ENCODE data around the gene TEX12. TPM values are rescaled to one million over a fixed set of nuclear protein-coding genes. Genes with fewer than 3 reads are reported as not detected.

Gene TEX12
- total RNA-seq, 1 donor, result not detected

- no peak overlapping the region for H2AFZ ChIP-seq (ENCODE audit: low read length)
- no peaks in the 10 kb centered on the region for H3K79me2 ChIP-seq (ENCODE audit: insufficient read depth, low read length)
- no peak for DNase-seq (ENCODE audit: insufficient read length, low spot score, missing footprints)
- H4K20me1 ChIP-seq (ENCODE audit: insufficient read depth, low read length), result no peaks in the 10 kb centered on the region
- no peak for TF ChIP-seq CTCF (IDR thresholded peaks at IDR 0.05; ENCODE audit: extremely low read depth, low read depth, low read length)
- H3K4me1 ChIP-seq (ENCODE audit: insufficient read depth, low read length), result no peaks in the 10 kb centered on the region
- no peaks in the 10 kb centered on the region for H3K36me3 ChIP-seq (ENCODE audit: insufficient read depth, low read length)
- no peak overlapping the region for H3K4me2 ChIP-seq (ENCODE audit: insufficient read depth, low read length)
- H3K9me3 ChIP-seq (ENCODE audit: low read depth, low read length), result no peaks in the 10 kb centered on the region
- no peak overlapping the region for H3K4me3 ChIP-seq (ENCODE audit: insufficient read depth, low read length)
- H3K27me3 ChIP-seq (ENCODE audit: insufficient read depth, low read length), result no peaks in the 10 kb centered on the region
- H3K27ac ChIP-seq (ENCODE audit: low read depth, low read length), result no peak overlapping the region
Measured at GRCh38 chr11:112210890-112211289, 43.7 kb downstream of the TEX12 start.

GRCh38 chr11:112211536-112211935 lies 44.4 kb downstream of the TEX12 start:
- H3K4me1 ChIP-seq (ENCODE audit: insufficient read depth, low read length), result no peaks in the 10 kb centered on the region
- no peak for DNase-seq (ENCODE audit: insufficient read length, low spot score, missing footprints)
- no peaks in the 10 kb centered on the region for H3K9me3 ChIP-seq (ENCODE audit: low read depth, low read length)
- no peak overlapping the region for H2AFZ ChIP-seq (ENCODE audit: low read length)
- TF ChIP-seq CTCF (IDR thresholded peaks at IDR 0.05; ENCODE audit: extremely low read depth, low read depth, low read length), result no peak
- no peaks in the 10 kb centered on the region for H4K20me1 ChIP-seq (ENCODE audit: insufficient read depth, low read length)
- no peak overlapping the region for H3K27ac ChIP-seq (ENCODE audit: low read depth, low read length)
- no peaks in the 10 kb centered on the region for H3K27me3 ChIP-seq (ENCODE audit: insufficient read depth, low read length)
- no peaks in the 10 kb centered on the region for H3K36me3 ChIP-seq (ENCODE audit: insufficient read depth, low read length)
- no peak overlapping the region for H3K4me2 ChIP-seq (ENCODE audit: insufficient read depth, low read length)
- no peak overlapping the region for H3K4me3 ChIP-seq (ENCODE audit: insufficient read depth, low read length)
- no peaks in the 10 kb centered on the region for H3K79me2 ChIP-seq (ENCODE audit: insufficient read depth, low read length)

- H4K20me1 ChIP-seq (ENCODE audit: insufficient read depth, low read length), result no peaks in the 10 kb centered on the region
- no peaks in the 10 kb centered on the region for H3K27me3 ChIP-seq (ENCODE audit: insufficient read depth, low read length)
- H2AFZ ChIP-seq (ENCODE audit: low read length), result no peak overlapping the region
- H3K9me3 ChIP-seq (ENCODE audit: low read depth, low read length), result no peaks in the 10 kb centered on the region
- H3K36me3 ChIP-seq (ENCODE audit: insufficient read depth, low read length), result no peaks in the 10 kb centered on the region
- no peak for TF ChIP-seq CTCF (IDR thresholded peaks at IDR 0.05; ENCODE audit: extremely low read depth, low read depth, low read length)
- DNase-seq (ENCODE audit: insufficient read length, low spot score, missing footprints), result no peak
- H3K4me3 ChIP-seq (ENCODE audit: insufficient read depth, low read length), result no peak overlapping the region
- H3K27ac ChIP-seq (ENCODE audit: low read depth, low read length), result no peak overlapping the region
- no peaks in the 10 kb centered on the region for H3K4me1 ChIP-seq (ENCODE audit: insufficient read depth, low read length)
- H3K4me2 ChIP-seq (ENCODE audit: insufficient read depth, low read length), result no peak overlapping the region
- H3K79me2 ChIP-seq (ENCODE audit: insufficient read depth, low read length), result no peaks in the 10 kb centered on the region
Measured at GRCh38 chr11:112212290-112212689, 45.1 kb downstream of the TEX12 start.

- Histone ChIP-seq H3K4me3 (ENCODE audit: insufficient read depth, low read length) (no peak overlapping the region), H3K27me3 (ENCODE audit: insufficient read depth, low read length) (no peaks in the 10 kb centered on the region), H4K20me1 (ENCODE audit: insufficient read depth, low read length) (no peaks in the 10 kb centered on the region), H3K9me3 (ENCODE audit: low read depth, low read length) (no peaks in the 10 kb centered on the region), H3K27ac (ENCODE audit: low read depth, low read length) (no peak overlapping the region), H3K4me2 (ENCODE audit: insufficient read depth, low read length) (no peak overlapping the region), H3K36me3 (ENCODE audit: insufficient read depth, low read length) (no peaks in the 10 kb centered on the region), H2AFZ (ENCODE audit: low read length) (no peak overlapping the region), H3K4me1 (ENCODE audit: insufficient read depth, low read length) (no peaks in the 10 kb centered on the region), H3K79me2 (ENCODE audit: insufficient read depth, low read length) (no peaks in the 10 kb centered on the region)
- TF ChIP-seq CTCF (IDR thresholded peaks at IDR 0.05; ENCODE audit: extremely low read depth, low read depth, low read length), result no peak
- no peak for DNase-seq (ENCODE audit: insufficient read length, low spot score, missing footprints)
Measured at GRCh38 chr11:112212710-112213109, 45.5 kb downstream of the TEX12 start.
